H1 (cell line): ENCODE results near the gene ALDH1B1. TPM values are rescaled to one million over a fixed set of nuclear protein-coding genes. Genes with fewer than 3 reads are reported as not detected.

Experiments used
- CTCF ChIA-PET: fragments of 300-600 bp; sonication (Branson Sonifier 250); formaldehyde crosslinking; loops from one replicate; lab custom pipeline; 2021; ENCODE audit not compliant: partially characterized antibody; lab: Charles Lee
- POLR2A ChIA-PET: fragments of 300-600 bp; sonication (Branson Sonifier 250); formaldehyde crosslinking; loops from one replicate; lab custom pipeline; 2021; ENCODE audit warnings: inconsistent platforms; ENCODE audit not compliant: partially characterized antibody; lab: Charles Lee
- DNase-seq, 2 experiments: peaks; one replicate each; pipeline versions ENCODE4 v3.0.0 to v3.0.0-alpha.2; 2010 to 2022; ENCODE audit warnings: low spot score in 2 of 2, low read depth in 1 of 2, mixed read lengths in 1 of 2
- FAIRE-seq: peaks from 2 replicates; lab custom pipeline; 2011; peaks lifted over from hg19 to GRCh38; lab: Jason Lieb, UNC
- H2AFZ ChIP-seq: 2 replicates; pipeline ENCODE4 v1.8.1; 2012; ENCODE audit warnings: low read length, inconsistent platforms
- H2AK5ac ChIP-seq: 2 replicates; pipeline ENCODE4 v1.6.1; 2013; ENCODE audit warnings: low read depth, low read length
- H2BK120ac ChIP-seq: replicated peaks from 2 replicates; pipeline ENCODE3; 2013; ENCODE audit warnings: low read depth, low read length, inconsistent platforms
- H2BK12ac ChIP-seq: 2 replicates; pipeline ENCODE4 v1.6.1; 2013; ENCODE audit warnings: low read depth, low read length
- H2BK15ac ChIP-seq: 2 replicates; pipeline ENCODE4 v1.6.1; 2013; ENCODE audit warnings: low read length
- H2BK20ac ChIP-seq: 2 replicates; pipeline ENCODE4 v1.6.1; 2013; ENCODE audit warnings: low read length
- H2BK5ac ChIP-seq: 2 replicates; pipeline ENCODE4 v1.6.1; 2013; ENCODE audit warnings: low read depth, low read length
- H3K14ac ChIP-seq: 2 replicates; pipeline ENCODE4 v1.6.1; 2013; ENCODE audit warnings: inconsistent platforms; ENCODE audit not compliant: insufficient read length
- H3K18ac ChIP-seq: 2 replicates; pipeline ENCODE4 v1.6.1; 2013; ENCODE audit warnings: low read length; ENCODE audit errors: extremely low read depth
- H3K23ac ChIP-seq: 2 replicates; pipeline ENCODE4 v1.6.1; 2013; ENCODE audit warnings: inconsistent platforms; ENCODE audit not compliant: insufficient read length
- H3K23me2 ChIP-seq: 2 replicates; pipeline ENCODE4 v1.6.1; 2013; ENCODE audit warnings: low read depth, low read length
- H3K27ac ChIP-seq: 2 replicates; pipeline ENCODE4 v1.6.1; 2011; ENCODE audit warnings: low read depth, low read length, inconsistent platforms
- H3K27me3 ChIP-seq, 4 experiments: replicated peaks in 1 of 4; 1 replicate in 1 of 4; 2 replicates in 3 of 4; pipeline versions ENCODE4 v1.6.1 to v1.8.1; 2011 to 2013; ENCODE audit warnings: low read length in 3 of 4, mild to moderate bottlenecking in 3 of 4, inconsistent platforms in 2 of 4, mixed read lengths in 2 of 4, moderate library complexity in 1 of 4; ENCODE audit not compliant: control insufficient read depth in 3 of 4, insufficient read depth in 3 of 4; ENCODE audit errors: extremely low read depth in 1 of 4
- H3K36me3 ChIP-seq, 4 experiments: 2 replicates each; pipeline versions ENCODE4 v1.6.1 to v1.8.1; 2011 to 2013; ENCODE audit warnings: mild to moderate bottlenecking in 4 of 4, low read length in 3 of 4, moderate library complexity in 2 of 4, control low read depth in 1 of 4, inconsistent platforms in 1 of 4; ENCODE audit not compliant: insufficient read depth in 4 of 4, control insufficient read depth in 2 of 4
- H3K4ac ChIP-seq: replicated peaks from 2 replicates; pipeline ENCODE3; 2013; ENCODE audit warnings: low read length, low read depth, mixed read lengths, inconsistent platforms; ENCODE audit not compliant: insufficient read length
- H3K4me1 ChIP-seq, 4 experiments: replicated peaks in 1 of 4; 1 replicate in 1 of 4; 2 replicates in 3 of 4; pipeline versions ENCODE4 v1.6.1 to v1.8.1; 2011 to 2013; ENCODE audit warnings: low read length in 3 of 4, inconsistent platforms in 2 of 4, mixed read lengths in 1 of 4; ENCODE audit not compliant: insufficient read depth in 4 of 4, control insufficient read depth in 3 of 4
- H3K4me2 ChIP-seq, 2 experiments: 2 replicates each; pipeline versions ENCODE4 v1.6.1 to v1.8.1; 2011 to 2013; ENCODE audit warnings: low read depth in 2 of 2, low read length in 2 of 2, control low read depth in 1 of 2, inconsistent platforms in 1 of 2, mild to moderate bottlenecking in 1 of 2; ENCODE audit not compliant: insufficient read depth in 1 of 2
- H3K4me3 ChIP-seq, 4 experiments: fragments of 200-600, 300-600 bp in 1 of 4; sonication (generic), shearing (Covaris generic), sonication (Bioruptor Twin) in 1 of 4; 2 replicates each; pipeline versions ENCODE4 v1.5.1 to v1.8.1; 2011 to 2016; ENCODE audit warnings: low read length in 4 of 4, low read depth in 3 of 4, control low read depth in 2 of 4, inconsistent platforms in 2 of 4, mild to moderate bottlenecking in 2 of 4, mixed read lengths in 1 of 4, moderate library complexity in 1 of 4; ENCODE audit not compliant: insufficient read depth in 2 of 4; ENCODE audit errors: extremely low read depth in 1 of 4
- H3K56ac ChIP-seq: replicated peaks from 2 replicates; pipeline ENCODE3; 2013; ENCODE audit warnings: low read depth, mild to moderate bottlenecking, mixed read lengths, low read length, inconsistent platforms; ENCODE audit not compliant: insufficient read length
- H3K79me1 ChIP-seq: 2 replicates; pipeline ENCODE4 v1.6.1; 2013; ENCODE audit warnings: low read depth, low read length, control low read depth
- H3K79me2 ChIP-seq, 2 experiments: 2 replicates each; pipeline versions ENCODE4 v1.6.1 to v1.8.1; 2012 to 2013; ENCODE audit warnings: low read length in 2 of 2, mild to moderate bottlenecking in 2 of 2, inconsistent platforms in 1 of 2; ENCODE audit not compliant: insufficient read depth in 2 of 2, control insufficient read depth in 1 of 2
- H3K9ac ChIP-seq, 4 experiments: replicated peaks in 1 of 4; 1 replicate in 1 of 4; 2 replicates in 3 of 4; pipeline versions ENCODE4 v1.6.1 to v1.8.1; 2011 to 2013; ENCODE audit warnings: low read depth in 3 of 4, low read length in 3 of 4, control low read depth in 2 of 4, mild to moderate bottlenecking in 2 of 4, moderate library complexity in 2 of 4, inconsistent platforms in 1 of 4; ENCODE audit errors: extremely low read depth in 1 of 4
- H3K9me3 ChIP-seq, 2 experiments: 2 replicates each; pipeline versions ENCODE4 v1.6.1 to v1.8.1; 2012 to 2013; ENCODE audit warnings: mild to moderate bottlenecking in 2 of 2, moderate library complexity in 2 of 2, control low read depth in 1 of 2, inconsistent platforms in 1 of 2, low read depth in 1 of 2, low read length in 1 of 2, mixed read lengths in 1 of 2; ENCODE audit not compliant: insufficient read depth in 2 of 2
- H4K20me1 ChIP-seq, 2 experiments: replicated peaks in 1 of 2; 2 replicates each; pipeline versions ENCODE3 to v1.8.1; 2011 to 2013; ENCODE audit warnings: inconsistent platforms in 2 of 2, low read length in 2 of 2, mild to moderate bottlenecking in 1 of 2; ENCODE audit not compliant: insufficient read depth in 2 of 2, control insufficient read depth in 1 of 2
- H4K5ac ChIP-seq: 2 replicates; pipeline ENCODE4 v1.6.1; 2013; ENCODE audit warnings: low read length, low read depth, mixed read lengths, inconsistent platforms; ENCODE audit not compliant: insufficient read length
- H4K8ac ChIP-seq: 2 replicates; pipeline ENCODE4 v1.8.0; 2013; ENCODE audit warnings: mild to moderate bottlenecking, moderate library complexity, low read length, inconsistent platforms; ENCODE audit not compliant: insufficient read depth; ENCODE audit errors: extremely low read depth
- H4K91ac ChIP-seq: replicated peaks from 2 replicates; pipeline ENCODE3; 2013; ENCODE audit warnings: low read length, mixed read lengths, inconsistent platforms; ENCODE audit not compliant: insufficient read length
- WGBS, 2 experiments: shearing (Covaris generic) in 1 of 2; methylation state at CpG; one replicate each; pipeline versions ENCODE4 v1.1.6 to v1.1.7; 2013 to 2015; ENCODE audit warnings: low lambda C conversion rate in 2 of 2, mixed read lengths in 2 of 2, inconsistent platforms in 1 of 2, low coverage in 1 of 2, missing lambda C conversion rate in 1 of 2; ENCODE audit not compliant: insufficient replicate concordance in 2 of 2, insufficient coverage in 1 of 2, insufficient read length in 1 of 2; ENCODE audit errors: extremely low coverage in 1 of 2, missing lambda C conversion rate in 1 of 2; 5-methylcytosine and 5-hydroxymethylcytosine counted together
- polyA plus RNA-seq, 7 experiments: library from polyadenylated mRNA; depleted of rRNA in 3 of 7; stranded (reverse) in 5 of 7; unstranded in 2 of 7; fragments of >200 nt in 5 of 7; fragments of 200-250 nt in 2 of 7; gene quantifications; 1 replicate in 5 of 7; 2 replicates in 1 of 7; 4 replicates in 1 of 7; pipeline versions ENCODE4 v1.2.1 to v1.2.3, GENCODE V29; 2011 to 2013; ENCODE audit warnings: missing spikeins in 2 of 7, mixed read lengths in 2 of 7
- total RNA-seq: library from RNA; stranded (reverse); fragmentation: NEBNext Ultra II Directional; extraction: Animal tissue kit (Norgen Biotek cat#: 25700); gene quantifications from 2 replicates; pipeline ENCODE4 v1.2.1, GENCODE V29; 2021

ALDH1B1 gene
- total and polyA plus RNA-seq, 2 of the 8 experiments (the other 6 are each of a cell fraction or from before 2014, with no cell fraction given), result 41.6 to 78.7 TPM

DNA sequence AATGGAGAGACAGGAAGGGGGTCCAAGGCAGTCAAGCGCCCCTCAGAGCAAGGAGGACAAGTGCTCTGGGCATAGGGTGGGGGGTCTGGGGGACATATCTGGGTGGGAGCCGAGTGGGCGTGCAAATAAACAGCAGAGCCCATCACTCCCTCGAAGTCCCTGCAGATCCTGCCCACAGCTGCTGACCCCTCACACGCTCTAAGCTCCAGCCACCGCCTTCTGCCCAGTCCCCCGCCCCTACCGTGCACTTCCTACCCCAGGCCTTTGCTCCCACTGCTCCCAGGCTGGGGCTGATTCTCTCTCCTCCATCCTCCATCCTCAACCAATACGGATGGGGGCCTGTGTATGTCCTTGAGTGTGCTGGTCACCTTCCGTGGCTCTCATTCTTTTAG, 16.9 kb upstream of the ALDH1B1 start:
- 85% methylated on average over 10 of the region's 10 CpGs; no CpG with 5 or more reads in 1 of the 2 experiments for WGBS, 2 experiments
- Histone ChIP-seq H3K9me3 (no peaks in the 10 kb centered on the region; a peak in 1 of 4 replicates), H3K56ac (no peak overlapping the region), H3K4me3 (no peak overlapping the region), H2AK5ac (no peak overlapping the region), H3K4me2 (no peak overlapping the region), H3K4ac (no peak overlapping the region), H2BK20ac (no peak overlapping the region), H3K18ac (no peak overlapping the region), H2BK15ac (no peak overlapping the region), H3K9ac (no peak overlapping the region), H3K23ac (no peak overlapping the region), H3K4me1 (peaks cover 4 to 8% (median 4%) of the 10 kb centered on the region in 4 experiments; a peak in 6 of 7 replicates), H3K79me1 (no peaks in the 10 kb centered on the region), H4K20me1 (no peaks in the 10 kb centered on the region), H3K27me3 (peaks cover 0 to 7% (median 1%) of the 10 kb centered on the region in 4 experiments; a peak in 2 of 7 replicates), H4K91ac (no peak overlapping the region), H2BK120ac (no peak overlapping the region), H2BK5ac (no peak overlapping the region), H4K8ac (no peak overlapping the region), H4K5ac (no peak overlapping the region), H2BK12ac (no peak overlapping the region), H2AFZ (no peak overlapping the region), H3K27ac (no peak overlapping the region), H3K14ac (no peak overlapping the region), H3K36me3 (no peaks in the 10 kb centered on the region), H3K79me2 (no peaks in the 10 kb centered on the region), H3K23me2 (no peaks in the 10 kb centered on the region)
- FAIRE-seq (no peak), DNase-seq (no peak)
- CTCF ChIA-PET, result interaction anchor here (0.9 to 2.9 kb wide), 4 partner anchors 18 to 41 kb away, joined by 3 to 9 read pairs (median 3); no protein-coding TSS in a partner anchor
- POLR2A ChIA-PET, result no interaction called here
